ENCODE results near the gene FAM222A.

- TF ChIP-seq CTCF (IDR thresholded peaks at IDR 0.05) (no peak), POLR2A (IDR thresholded peaks at IDR 0.05) (no peak)
Measured at GRCh38 chr12:109760031-109760929, 46.7 kb downstream of the FAM222A start.

All from uterus (tissue), 2 donors.